Right lung (tissue), 5 donors: ENCODE data around the gene GYG2. TPM values are rescaled to one million over a fixed set of nuclear protein-coding genes. Genes with fewer than 3 reads are reported as not detected.
A peak's percentile ranks its signal among the peaks of the same experiment; 100 is the strongest.
"Not testable (repeated sequence)": the region's sequence is repeated elsewhere in the genome, so short reads cannot be mapped to it uniquely, and the experiment has no call there.

ENCODE experiments used
- DNase-seq, 2 donors: peaks; one replicate each; pipeline ENCODE4 v3.0.0-alpha.2; 2013
- polyA plus RNA-seq, 5 donors: library from polyadenylated mRNA; unstranded; fragments of 120-200 nt; gene quantifications; one replicate each; pipeline versions ENCODE4 v1.2.1 to v1.2.3, GENCODE V29; 2013; ENCODE audit warnings: inconsistent platforms in 1 of 5, low replicate concordance in 1 of 5; ENCODE audit not compliant: insufficient read length in 5 of 5, insufficient read depth in 1 of 5

Gene GYG2
- polyA plus RNA-seq, 5 donors = 11.8 to 17.8 (median 12.8) TPM

GRCh38 chrX:2901367-2902036 lies 72.8 kb downstream of the GYG2 start:
- DNase-seq = no peak

GRCh38 chrX:2902841-2903240 lies 74.1 kb downstream of the GYG2 start:
- no peak for DNase-seq

GRCh38 chrX:2903366-2903765 lies 74.6 kb downstream of the GYG2 start:
- no peak for DNase-seq

GRCh38 chrX:2907295-2907694 lies 78.6 kb downstream of the GYG2 start:
- no peak for DNase-seq

- no peak for DNase-seq
Measured at GRCh38 chrX:2908125-2908685, 79.5 kb downstream of the GYG2 start.

- no peak for DNase-seq
Measured at GRCh38 chrX:2910109-2910508, 81.4 kb downstream of the GYG2 start.

GRCh38 chrX:2913118-2913517 lies 84.4 kb downstream of the GYG2 start:
- no peak for DNase-seq

- DNase-seq = no peak
Measured at GRCh38 chrX:2917767-2918166, 89.0 kb downstream of the GYG2 start.

- no peak for DNase-seq
Measured at GRCh38 chrX:2921193-2921592, 92.5 kb downstream of the GYG2 start.

- no peak for DNase-seq
Measured at GRCh38 chrX:2921750-2922149, 93.0 kb downstream of the GYG2 start.

GRCh38 chrX:2924151-2924550 lies 95.4 kb downstream of the GYG2 start:
- no peak for DNase-seq

- not testable (repeated sequence) for DNase-seq
Measured at GRCh38 chrX:2926255-2926654, 97.5 kb downstream of the GYG2 start.

- DNase-seq = no peak
Measured at GRCh38 chrX:2926664-2927275, 98.0 kb downstream of the GYG2 start.

GRCh38 chrX:2928191-2928582 lies 99.5 kb downstream of the GYG2 start:
- no peak for DNase-seq

GRCh38 chrX:2928583-2929434 lies 100.1 kb downstream of the GYG2 start, which contains the start of gene ARSD:
TSS of gene ARSD (minus strand) at chrX:2929339. CDS start at chrX:2929275, 64 bp downstream.
- DNase-seq = peak; percentile 90 to 92

GRCh38 chrX:2931155-2931554 lies 102.4 kb downstream of the GYG2 start:
- DNase-seq = no peak

GRCh38 chrX:2931612-2932011 lies 102.9 kb downstream of the GYG2 start:
- no peak for DNase-seq

Other genes with a start within 250 kb of the GYG2 start
- 100 to 1,000 TPM; 172 to 298 (median 227) TPM for gene CD99, start 137.6 kb upstream of the GYG2 start, polyA plus RNA-seq
- gene XG, start 76.9 kb upstream of the GYG2 start, polyA plus RNA-seq = under 1 TPM; 0.14 to 0.38 (median 0.26) TPM
- gene ARSD, start 100.4 kb downstream of the GYG2 start, polyA plus RNA-seq = 10 to 100 TPM; 42.8 to 59.6 (median 49.0) TPM
- gene ARSH, start 177.6 kb downstream of the GYG2 start, polyA plus RNA-seq = under 1 TPM in 3 of 5 donors, not detected in 2; 0.10 to 0.13 (median 0.13) TPM
- gene ARSF, start 212.5 kb downstream of the GYG2 start, polyA plus RNA-seq = under 1 TPM in 2 of 5 donors, not detected in 3; 0.07 to 0.23 TPM